GM23338 (cell line): ENCODE data around the gene IL16. TPM values are rescaled to one million over a fixed set of nuclear protein-coding genes. Genes with fewer than 3 reads are reported as not detected.

Experiments
- ATAC-seq: fragments of 200-7000 bp; cut with Tn5 transposase; 3 replicates; pipeline ENCODE4 v1.9.1; 2020
- DNase-seq: peaks from one replicate; pipeline ENCODE4 v3.0.0-alpha.2; 2015; ENCODE audit warnings: low spot score
- H2AFZ ChIP-seq: fragments of 200-600 bp; sonication (generic); 2 replicates; pipeline ENCODE4 v1.8.0; 2016; ENCODE audit warnings: antibody characterized with exemption, mild to moderate bottlenecking, moderate library complexity
- H3F3A ChIP-seq: fragments of 200-600 bp; sonication (generic); replicated peaks from 2 replicates; pipeline ENCODE4 v1.8.0; 2017; ENCODE audit warnings: antibody characterized with exemption, mixed run types, low read depth
- H3K27ac ChIP-seq: fragments of 200-600 bp; sonication (generic); 2 replicates; pipeline ENCODE4 v1.6.1; 2016; ENCODE audit warnings: low read depth
- H3K27me3 ChIP-seq: fragments of 200-600 bp; sonication (generic); 2 replicates; pipeline ENCODE4 v1.8.0; 2016; ENCODE audit warnings: mild to moderate bottlenecking, mixed run types, moderate library complexity; ENCODE audit not compliant: insufficient read depth
- H3K36me3 ChIP-seq: fragments of 200-600 bp; sonication (generic); 2 replicates; pipeline ENCODE4 v1.8.0; 2016; ENCODE audit warnings: mild to moderate bottlenecking; ENCODE audit not compliant: insufficient read depth
- H3K4me1 ChIP-seq: fragments of 200-600 bp; sonication (generic); 2 replicates; pipeline ENCODE4 v1.8.0; 2016; ENCODE audit warnings: mild to moderate bottlenecking, moderate library complexity; ENCODE audit not compliant: insufficient read depth
- H3K4me2 ChIP-seq: fragments of 200-600 bp; sonication (generic); 2 replicates; pipeline ENCODE4 v1.7.1; 2017; ENCODE audit warnings: mixed run types
- H3K4me3 ChIP-seq: fragments of 200-600 bp; sonication (generic); 2 replicates; pipeline ENCODE4 v1.6.1; 2016; ENCODE audit warnings: mixed run types
- H3K79me2 ChIP-seq: fragments of 200-600 bp; sonication (generic); replicated peaks from 2 replicates; pipeline ENCODE4 v1.8.0; 2017; ENCODE audit warnings: mild to moderate bottlenecking; ENCODE audit not compliant: insufficient read depth
- H3K9me2 ChIP-seq: fragments of 200-600 bp; sonication (generic); 2 replicates; pipeline ENCODE4 v1.8.0; 2017; ENCODE audit not compliant: insufficient read depth
- H4K20me1 ChIP-seq: fragments of 200-600 bp; sonication (generic); replicated peaks from 2 replicates; pipeline ENCODE4 v1.8.0; 2017; ENCODE audit warnings: mild to moderate bottlenecking; ENCODE audit not compliant: insufficient read depth
- H3K27ac Mint-ChIP-seq: 2 replicates; pipeline ENCODE4 v1.8.0; 2020; ENCODE audit warnings: inconsistent platforms, mild to moderate bottlenecking, moderate library complexity, mixed read lengths
- H3K27me3 Mint-ChIP-seq: 3 replicates; pipeline ENCODE4 v1.8.0; 2022; ENCODE audit warnings: low read depth, mild to moderate bottlenecking, moderate library complexity, mixed read lengths, inconsistent platforms; ENCODE audit not compliant: insufficient read depth, poor library complexity
- H3K36me3 Mint-ChIP-seq: 3 replicates; pipeline ENCODE4 v1.8.0; 2021; ENCODE audit warnings: low read depth, mild to moderate bottlenecking, inconsistent platforms, moderate library complexity, mixed read lengths
- H3K4me1 Mint-ChIP-seq: 3 replicates; pipeline ENCODE4 v1.8.0; 2020; ENCODE audit warnings: mild to moderate bottlenecking, inconsistent platforms, mixed read lengths
- H3K4me3 Mint-ChIP-seq: 3 replicates; pipeline ENCODE4 v1.8.0; 2021; ENCODE audit warnings: moderate library complexity, mild to moderate bottlenecking, inconsistent platforms, mixed read lengths
- H3K9me3 Mint-ChIP-seq: 3 replicates; pipeline ENCODE4 v1.8.0; 2020; ENCODE audit warnings: moderate library complexity, mild to moderate bottlenecking, inconsistent platforms, mixed read lengths
- EZH2phosphoT487 ChIP-seq: fragments of 200-600 bp; sonication (generic); IDR thresholded peaks from one replicate; pipeline ENCODE4 v1.8.1; 2018; ENCODE audit warnings: antibody characterized with exemption; ENCODE audit not compliant: unreplicated experiment
- JUNB ChIP-seq: IDR thresholded peaks from one replicate; pipeline ENCODE4 v1.6.1; 2016; ENCODE audit warnings: antibody characterized with exemption; ENCODE audit not compliant: unreplicated experiment
- STAT1 ChIP-seq: IDR thresholded peaks from one replicate; pipeline ENCODE4 v1.6.1; 2016; ENCODE audit warnings: antibody characterized with exemption; ENCODE audit not compliant: unreplicated experiment
- ZNF114 ChIP-seq: fragments of 250-450 bp; sonication (Bioruptor Pico); IDR thresholded peaks from 2 replicates; pipeline ENCODE4 v1.5.0; 2020; ENCODE audit warnings: mild to moderate bottlenecking, moderate library complexity
- ZNF331 ChIP-seq: fragments of 250-450 bp; sonication (Bioruptor Pico); IDR thresholded peaks from 2 replicates; pipeline ENCODE4 v1.5.0; 2020; ENCODE audit warnings: low read depth, mild to moderate bottlenecking, moderate library complexity
- ZNF462 ChIP-seq: fragments of 250-450 bp; sonication (Bioruptor Pico); IDR thresholded peaks from 2 replicates; pipeline ENCODE4 v1.5.0; 2020; ENCODE audit warnings: mild to moderate bottlenecking, moderate library complexity
- polyA plus RNA-seq: library from polyadenylated mRNA; unstranded; fragments of >200 nt; fragmentation: Nextera tagmentation; extraction: Ambion mirVana; gene quantifications from 2 replicates; pipeline ENCODE4 v1.2.1, GENCODE V29; 2016
- total RNA-seq: library from RNA; depleted of rRNA; stranded (reverse); fragments of >200 nt; shearing (Covaris generic); gene quantifications from 2 replicates; pipeline ENCODE4 v1.2.3, GENCODE V29; 2014

IL16 gene
- total and polyA plus RNA-seq, 2 experiments from 2014 or later, result 0.29 TPM; not detected in 1

GRCh38 chr15:81225161-81225671, 28.5 kb downstream of the IL16 start (continued):
- TF ChIP-seq ZNF462 (CRISPR knock-in tag) (no peak), STAT1 (no peak)

GRCh38 chr15:81227716-81228115, 31.0 kb downstream of the IL16 start:
- DNase-seq (no peak), ATAC-seq (no peak)
- H3K27ac ChIP-seq, result no peak overlapping the region
- H2AFZ ChIP-seq, result no peak overlapping the region
- H3K27ac Mint-ChIP-seq, result no peak overlapping the region
- no peak overlapping the region for H3K4me2 ChIP-seq
- no peaks in the 10 kb centered on the region for H3F3A ChIP-seq
- no peaks in the 10 kb centered on the region for H3K36me3 Mint-ChIP-seq
- no peaks in the 10 kb centered on the region for H3K9me3 Mint-ChIP-seq
- H3K27me3 Mint-ChIP-seq, result peaks cover 6% of the 10 kb centered on the region
- 0 out of 2 replicates have a peak, but pooled peaks cover 2% of the 10 kb centered on the region for H3K9me2 ChIP-seq
- H3K4me1 Mint-ChIP-seq, result peaks cover 10% of the 10 kb centered on the region
- no peaks in the 10 kb centered on the region for H3K36me3 ChIP-seq
- TF ChIP-seq ZNF114 (CRISPR knock-in tag), result no peak
- no peak for TF ChIP-seq JUNB
- no peak for TF ChIP-seq STAT1
- no peak for TF ChIP-seq ZNF331 (CRISPR knock-in tag)
- no peak for TF ChIP-seq EZH2phosphoT487
- H3K79me2 ChIP-seq, result no peaks in the 10 kb centered on the region
- 0 out of 2 replicates have a peak, but pooled peaks cover 6% of the 10 kb centered on the region for H3K4me1 ChIP-seq
- H3K27me3 ChIP-seq, result no peaks in the 10 kb centered on the region
- no peaks in the 10 kb centered on the region for H4K20me1 ChIP-seq
- no peak overlapping the region for H3K4me3 Mint-ChIP-seq
- no peak overlapping the region for H3K4me3 ChIP-seq
